Measurements from ENCODE around the gene ADGRL2. TPM values are rescaled to one million over a fixed set of nuclear protein-coding genes. Genes with fewer than 3 reads are reported as not detected.

Gene ADGRL2
- total RNA-seq, 2 donors from 2014 or later = 61.6 to 76.4 TPM

DNA sequence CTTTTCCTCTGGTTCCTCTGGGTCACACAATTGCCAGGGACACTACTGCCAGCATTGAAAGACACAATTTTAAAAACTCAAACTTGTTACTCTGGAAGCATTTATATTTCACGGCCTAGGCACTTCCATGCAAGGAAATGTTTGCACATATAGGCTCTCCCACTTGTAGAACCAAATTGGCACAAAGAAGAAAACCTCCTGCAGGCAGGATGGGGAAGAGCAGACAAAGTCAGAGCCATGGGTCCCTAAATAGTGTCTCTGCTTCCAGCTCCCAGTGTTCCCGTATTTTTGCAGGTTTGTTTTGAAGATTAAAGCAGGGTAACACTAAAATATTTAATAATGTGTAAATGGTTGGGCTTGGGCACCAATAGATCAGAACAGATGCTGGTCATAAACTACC, 19.0 kb upstream of the ADGRL2 start:
- Histone ChIP-seq H3K27ac (ENCODE audit: low read depth, low read length) (no peak overlapping the region), H3K9ac (ENCODE audit: extremely low read depth, low read length, poor library complexity, severe bottlenecking) (no peak overlapping the region), H3K27me3 (ENCODE audit: control insufficient read depth, insufficient read depth, low read length, poor library complexity, severe bottlenecking) (no peaks in the 10 kb centered on the region), H3K4me1 (ENCODE audit: control insufficient read depth, insufficient read depth, low read length) (peaks cover 10% of the 10 kb centered on the region), H3K4me3 (ENCODE audit: low read length) (no peak overlapping the region), H3K36me3 (ENCODE audit: control insufficient read depth, insufficient read depth, low read length) (no peaks in the 10 kb centered on the region), H3K9me3 (ENCODE audit: control insufficient read depth, low read length) (peaks cover 2% of the 10 kb centered on the region)
- no peaks in the 10 kb centered on the region for H3K36me3 Mint-ChIP-seq (ENCODE audit: low read depth)
- no peak overlapping the region for H3K4me3 Mint-ChIP-seq
- peaks cover under 1% of the 10 kb centered on the region for H3K9me3 Mint-ChIP-seq
- no peak for DNase-seq
- H3K4me1 Mint-ChIP-seq = peaks cover 18% of the 10 kb centered on the region
- no peaks in the 10 kb centered on the region for H3K27me3 Mint-ChIP-seq (ENCODE audit: insufficient read depth)
- H3K27ac Mint-ChIP-seq = no peak overlapping the region
- peak; percentile 49 for TF ChIP-seq CTCF (conservative IDR thresholded peaks at IDR 0.05)
- 95 to 100% methylated on average over 1 to 2 of the region's 2 CpGs for WGBS, 2 experiments (ENCODE audit: insufficient coverage in 1 of 2, insufficient read length in 1 of 2)

- Mint-ChIP-seq H3K27me3 (ENCODE audit: insufficient read depth) (no peaks in the 10 kb centered on the region), H3K4me1 (no peaks in the 10 kb centered on the region), H3K36me3 (ENCODE audit: low read depth) (no peaks in the 10 kb centered on the region), H3K27ac (no peak overlapping the region), H3K4me3 (no peak overlapping the region), H3K9me3 (no peaks in the 10 kb centered on the region)
- 91 to 100% methylated on average over 1 to 2 of the region's 2 CpGs for WGBS, 2 experiments (ENCODE audit: insufficient coverage in 1 of 2, insufficient read length in 1 of 2)
- Histone ChIP-seq H3K36me3 (ENCODE audit: control insufficient read depth, insufficient read depth, low read length) (no peaks in the 10 kb centered on the region), H3K9me3 (ENCODE audit: control insufficient read depth, low read length) (peaks cover under 1% of the 10 kb centered on the region), H3K27me3 (ENCODE audit: control insufficient read depth, insufficient read depth, low read length, poor library complexity, severe bottlenecking) (no peaks in the 10 kb centered on the region), H3K27ac (ENCODE audit: low read depth, low read length) (no peak overlapping the region), H3K9ac (ENCODE audit: extremely low read depth, low read length, poor library complexity, severe bottlenecking) (no peak overlapping the region), H3K4me1 (ENCODE audit: control insufficient read depth, insufficient read depth, low read length) (no peaks in the 10 kb centered on the region), H3K4me3 (ENCODE audit: low read length) (no peak overlapping the region)
- no peak for DNase-seq
- TF ChIP-seq CTCF (conservative IDR thresholded peaks at IDR 0.05) = no peak
Measured at GRCh38 chr1:81792184-81792583, 8.6 kb upstream of the ADGRL2 start.

- Histone ChIP-seq H3K36me3 (ENCODE audit: control insufficient read depth, insufficient read depth, low read length) (no peaks in the 10 kb centered on the region), H3K9ac (ENCODE audit: extremely low read depth, low read length, poor library complexity, severe bottlenecking) (no peak overlapping the region), H3K27ac (ENCODE audit: low read depth, low read length) (no peak overlapping the region), H3K27me3 (ENCODE audit: control insufficient read depth, insufficient read depth, low read length, poor library complexity, severe bottlenecking) (no peaks in the 10 kb centered on the region), H3K4me1 (ENCODE audit: control insufficient read depth, insufficient read depth, low read length) (no peaks in the 10 kb centered on the region), H3K9me3 (ENCODE audit: control insufficient read depth, low read length) (no peaks in the 10 kb centered on the region), H3K4me3 (ENCODE audit: low read length) (no peak overlapping the region)
- 82% methylated on average over 1 of the region's 2 CpGs; no CpG with 5 or more reads in 1 of the 2 experiments for WGBS, 2 experiments (ENCODE audit: insufficient coverage in 1 of 2, insufficient read length in 1 of 2)
- Mint-ChIP-seq H3K27ac (no peak overlapping the region), H3K36me3 (ENCODE audit: low read depth) (no peaks in the 10 kb centered on the region), H3K27me3 (ENCODE audit: insufficient read depth) (no peaks in the 10 kb centered on the region), H3K4me1 (peaks cover 9% of the 10 kb centered on the region), H3K4me3 (no peak overlapping the region), H3K9me3 (no peaks in the 10 kb centered on the region)
- TF ChIP-seq CTCF (conservative IDR thresholded peaks at IDR 0.05) = no peak
- no peak for DNase-seq
Measured at GRCh38 chr1:81797701-81798100, 3.0 kb upstream of the ADGRL2 start.
